NCI-H2107 treated with DMSO at 0.1 percent for 48 hours (cell line): Measurements from ENCODE around the gene SIK2.
A peak's percentile ranks its signal among the peaks of the same experiment; 100 is the strongest.

Experiments used
- DNase-seq: peaks from one replicate; lab custom pipeline; 2025; ENCODE audit not compliant: unreplicated experiment; lab: John Stamatoyannopoulos, UW

SIK2 gene

GRCh38 chr11:111726301-111726713 lies 124.1 kb downstream of the SIK2 start:
- no peak for DNase-seq

GRCh38 chr11:111727431-111727830 lies 125.2 kb downstream of the SIK2 start:
- no peak for DNase-seq

- peak; percentile 50 for DNase-seq
These were observed 127.0 kb downstream of the SIK2 start for GRCh38 chr11:111729071-111729830.

- no peak for DNase-seq
These were observed 127.6 kb downstream of the SIK2 start for GRCh38 chr11:111729831-111730311.

- DNase-seq = peak; percentile 69
These were observed 128.8 kb downstream of the SIK2 start for GRCh38 chr11:111730871-111731591.

GRCh38 chr11:111731821-111732220 lies 129.6 kb downstream of the SIK2 start:
- no peak for DNase-seq

- no peak for DNase-seq
These were observed 130.8 kb downstream of the SIK2 start for GRCh38 chr11:111733016-111733415.

GRCh38 chr11:111733611-111734088 lies 131.4 kb downstream of the SIK2 start:
- no peak for DNase-seq

GRCh38 chr11:111734101-111734953 lies 132.1 kb downstream of the SIK2 start:
- no peak for DNase-seq

GRCh38 chr11:111734954-111735261 lies 132.7 kb downstream of the SIK2 start:
- no peak for DNase-seq

GRCh38 chr11:111735262-111736116 lies 133.2 kb downstream of the SIK2 start:
- peak; percentile 83 for DNase-seq

- no peak for DNase-seq
These were observed 133.9 kb downstream of the SIK2 start for GRCh38 chr11:111736181-111736590.

GRCh38 chr11:111736621-111737443 lies 134.6 kb downstream of the SIK2 start:
- DNase-seq = no peak

- no peak for DNase-seq
These were observed 135.4 kb downstream of the SIK2 start for GRCh38 chr11:111737444-111738210.

- DNase-seq = no peak
These were observed 137.1 kb downstream of the SIK2 start for GRCh38 chr11:111739299-111739698.

GRCh38 chr11:111741751-111742150 lies 139.5 kb downstream of the SIK2 start:
- no peak for DNase-seq

- no peak for DNase-seq
These were observed 141.5 kb downstream of the SIK2 start for GRCh38 chr11:111743700-111744099.

- DNase-seq = no peak
These were observed 143.7 kb downstream of the SIK2 start for GRCh38 chr11:111745719-111746504.
